WTC11 (cell line): ENCODE data around the gene VEPH1.

Experiments
- CTCF ChIP-seq: fragments of 200-600 bp; IDR thresholded peaks from 2 replicates; pipeline ENCODE4 v1.8.0; 2022; ENCODE audit warnings: antibody characterized with exemption
- E2F1 ChIP-seq: sonication (generic); formaldehyde crosslinking; IDR thresholded peaks from 2 replicates; pipeline ENCODE4 v1.8.0; 2022; ENCODE audit warnings: mild to moderate bottlenecking, missing genetic modification reagents
- E2F5 ChIP-seq: sonication (generic); formaldehyde crosslinking; IDR thresholded peaks from 2 replicates; pipeline ENCODE4 v1.8.1; 2022; ENCODE audit warnings: mild to moderate bottlenecking, moderate library complexity, missing genetic modification reagents
- ELF4 ChIP-seq: sonication (generic); formaldehyde crosslinking; IDR thresholded peaks from 2 replicates; pipeline ENCODE4 v1.8.1; 2022; ENCODE audit warnings: low read depth, mild to moderate bottlenecking, moderate library complexity, missing genetic modification reagents
- KAT7 ChIP-seq: sonication (generic); formaldehyde crosslinking; IDR thresholded peaks from 2 replicates; pipeline ENCODE4 v1.8.1; 2023; ENCODE audit warnings: missing genetic modification reagents, mild to moderate bottlenecking, borderline replicate concordance
- MLX ChIP-seq: sonication (generic); formaldehyde crosslinking; IDR thresholded peaks from 2 replicates; pipeline ENCODE4 v1.8.1; 2023; ENCODE audit warnings: mild to moderate bottlenecking, missing genetic modification reagents, moderate library complexity
- ZBTB21 ChIP-seq: sonication (generic); formaldehyde crosslinking; IDR thresholded peaks from 2 replicates; pipeline ENCODE4 v1.8.1; 2023; ENCODE audit warnings: mild to moderate bottlenecking, missing genetic modification reagents, borderline replicate concordance
- ZNF416 ChIP-seq: fragments of 250-450 bp; sonication (Bioruptor Pico); IDR thresholded peaks from 2 replicates; pipeline ENCODE4 v1.9.0; 2021; ENCODE audit warnings: mild to moderate bottlenecking, inconsistent platforms

- TF ChIP-seq KAT7: no peak
- no peak for TF ChIP-seq CTCF
- TF ChIP-seq E2F1 (CRISPR knock-in tag): no peak
- TF ChIP-seq MLX: no peak
- TF ChIP-seq ZNF416: no peak
- TF ChIP-seq ZBTB21 (CRISPR knock-in tag): no peak
- no peak for TF ChIP-seq ELF4 (CRISPR knock-in tag)
- TF ChIP-seq E2F5 (CRISPR knock-in tag): no peak
Measured at GRCh38 chr3:157394411-157394810, 108.8 kb downstream of the VEPH1 start.
